ENCODE results near the gene FRMPD3. TPM values are rescaled to one million over a fixed set of nuclear protein-coding genes. Genes with fewer than 3 reads are reported as not detected.

Gene FRMPD3
- total RNA-seq, 4 donors from 2014 or later, result 0.06 to 0.19 TPM; not detected in 2

DNA sequence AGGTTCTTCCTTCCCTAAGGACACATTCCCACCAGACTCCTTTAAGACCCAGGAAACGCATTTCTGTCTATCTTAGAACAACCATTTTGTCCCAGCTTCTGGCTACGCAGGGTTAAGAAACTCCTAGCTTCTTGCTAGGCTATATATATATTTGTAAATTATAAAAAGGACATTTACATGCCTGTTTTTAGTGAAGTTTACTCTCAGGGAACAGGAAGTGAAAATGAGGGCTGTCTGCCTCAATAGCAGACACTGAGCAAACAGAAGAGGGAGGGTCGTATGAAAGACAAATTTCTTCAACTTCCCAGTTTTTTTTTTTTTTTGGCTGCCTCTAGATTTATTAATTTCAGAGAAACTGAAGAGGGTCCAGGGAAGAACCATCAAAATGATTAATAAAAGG, 9.3 kb upstream of the FRMPD3 start:
- Histone ChIP-seq H3K9me3 (no peaks in the 10 kb centered on the region), H3K27me3 (peaks cover 0 to 2% (median 0%) of the 10 kb centered on the region in 4 donors), H3K27ac (replicated peaks in 1 of 4) (no peak overlapping the region), H3K4me3 (no peak overlapping the region), H3K36me3 (no peaks in the 10 kb centered on the region), H3K4me1 (no peaks in the 10 kb centered on the region)
- no peak for DNase-seq (ENCODE audit: extremely low spot score)
- WGBS, result 58% methylated on average over 3 of the region's 3 CpGs
- intact Hi-C loops (cut with DNase I), result no loop called here
- TF ChIP-seq, protein P1, sequence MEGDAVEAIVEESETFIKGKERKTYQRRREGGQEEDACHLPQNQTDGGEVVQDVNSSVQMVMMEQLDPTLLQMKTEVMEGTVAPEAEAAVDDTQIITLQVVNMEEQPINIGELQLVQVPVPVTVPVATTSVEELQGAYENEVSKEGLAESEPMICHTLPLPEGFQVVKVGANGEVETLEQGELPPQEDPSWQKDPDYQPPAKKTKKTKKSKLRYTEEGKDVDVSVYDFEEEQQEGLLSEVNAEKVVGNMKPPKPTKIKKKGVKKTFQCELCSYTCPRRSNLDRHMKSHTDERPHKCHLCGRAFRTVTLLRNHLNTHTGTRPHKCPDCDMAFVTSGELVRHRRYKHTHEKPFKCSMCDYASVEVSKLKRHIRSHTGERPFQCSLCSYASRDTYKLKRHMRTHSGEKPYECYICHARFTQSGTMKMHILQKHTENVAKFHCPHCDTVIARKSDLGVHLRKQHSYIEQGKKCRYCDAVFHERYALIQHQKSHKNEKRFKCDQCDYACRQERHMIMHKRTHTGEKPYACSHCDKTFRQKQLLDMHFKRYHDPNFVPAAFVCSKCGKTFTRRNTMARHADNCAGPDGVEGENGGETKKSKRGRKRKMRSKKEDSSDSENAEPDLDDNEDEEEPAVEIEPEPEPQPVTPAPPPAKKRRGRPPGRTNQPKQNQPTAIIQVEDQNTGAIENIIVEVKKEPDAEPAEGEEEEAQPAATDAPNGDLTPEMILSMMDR (IDR thresholded peaks at IDR 0.05), result no peak
- no peak for TF ChIP-seq POLR2AphosphoS5 (IDR thresholded peaks at IDR 0.05)
- no peak for TF ChIP-seq POLR2A (IDR thresholded peaks at IDR 0.05; ENCODE audit: low read depth)
- no peak for TF ChIP-seq EP300 (IDR thresholded peaks at IDR 0.05)

DNA sequence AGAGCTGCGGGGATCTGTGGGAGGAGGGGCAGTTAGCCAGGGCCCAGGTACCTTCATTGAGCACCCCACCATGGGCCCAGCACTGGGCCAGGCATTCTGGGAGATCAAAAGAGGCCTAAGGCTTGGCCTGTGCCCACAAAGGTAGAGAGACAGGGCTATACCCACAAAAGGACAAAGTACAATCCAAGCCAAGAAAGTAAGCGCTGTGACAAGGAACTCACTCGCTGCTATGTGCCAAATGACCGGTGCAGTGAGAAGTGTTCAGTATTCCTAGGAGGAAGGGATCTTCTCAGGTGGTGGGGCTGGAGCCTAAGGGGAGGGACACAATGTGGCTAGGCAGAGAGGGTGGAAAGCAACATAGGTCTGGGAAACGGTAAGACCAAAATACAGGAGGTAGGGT, 8.8 kb upstream of the FRMPD3 start:
- no peak for DNase-seq (ENCODE audit: extremely low spot score)
- Histone ChIP-seq H3K36me3 (no peaks in the 10 kb centered on the region), H3K9me3 (no peaks in the 10 kb centered on the region), H3K27ac (replicated peaks in 1 of 4) (no peak overlapping the region), H3K4me1 (no peaks in the 10 kb centered on the region), H3K27me3 (peaks cover 0 to 7% (median 0%) of the 10 kb centered on the region in 4 donors), H3K4me3 (no peak overlapping the region)
- TF ChIP-seq POLR2AphosphoS5 (IDR thresholded peaks at IDR 0.05), result no peak
- TF ChIP-seq EP300 (IDR thresholded peaks at IDR 0.05), result no peak
- TF ChIP-seq, protein P1 (IDR thresholded peaks at IDR 0.05), result no peak
- TF ChIP-seq POLR2A (IDR thresholded peaks at IDR 0.05; ENCODE audit: low read depth), result no peak
- 73% methylated on average over 5 of the region's 5 CpGs for WGBS
- intact Hi-C loops (cut with DNase I), result no loop called here

GRCh38 chrX:107442914-107443527, 6.4 kb upstream of the FRMPD3 start:
- intact Hi-C loops (cut with DNase I), result no loop called here
- Histone ChIP-seq H3K36me3 (no peaks in the 10 kb centered on the region), H3K27ac (replicated peaks in 1 of 4) (no peak overlapping the region), H3K4me1 (no peaks in the 10 kb centered on the region), H3K4me3 (no peak overlapping the region), H3K27me3 (peaks cover 0 to 7% (median 0%) of the 10 kb centered on the region in 4 donors), H3K9me3 (no peaks in the 10 kb centered on the region)
- no peak for TF ChIP-seq POLR2A (IDR thresholded peaks at IDR 0.05; ENCODE audit: low read depth)
- TF ChIP-seq POLR2AphosphoS5 (IDR thresholded peaks at IDR 0.05), result no peak
- TF ChIP-seq EP300 (IDR thresholded peaks at IDR 0.05), result no peak
- TF ChIP-seq, protein P1 (IDR thresholded peaks at IDR 0.05), result no peak
- no peak for DNase-seq (ENCODE audit: extremely low spot score)
- 53% methylated on average over 3 of the region's 3 CpGs for WGBS

GRCh38 chrX:107445146-107445545, 4.3 kb upstream of the FRMPD3 start:
- TF ChIP-seq POLR2A (IDR thresholded peaks at IDR 0.05; ENCODE audit: low read depth), result no peak
- TF ChIP-seq, protein P1 (IDR thresholded peaks at IDR 0.05), result no peak
- H3K27ac ChIP-seq (replicated peaks in 1 of 4), result no peak overlapping the region
- peaks cover 2 to 17% (median 11%) of the 10 kb centered on the region in 4 donors for H3K4me1 ChIP-seq
- 65% methylated on average over 3 of the region's 3 CpGs for WGBS
- intact Hi-C loops (cut with DNase I), result no loop called here
- H3K36me3 ChIP-seq, result no peaks in the 10 kb centered on the region
- no peak overlapping the region for H3K4me3 ChIP-seq
- H3K9me3 ChIP-seq, result no peaks in the 10 kb centered on the region
- peaks cover 0 to 15% (median 3%) of the 10 kb centered on the region in 4 donors for H3K27me3 ChIP-seq
- DNase-seq (ENCODE audit: extremely low spot score), result no peak

GRCh38 chrX:107445631-107446030, 3.8 kb upstream of the FRMPD3 start:
- 67% methylated on average over 1 of the region's 1 CpG for WGBS
- no peak overlapping the region for H3K27ac ChIP-seq (replicated peaks in 1 of 4)
- H3K4me3 ChIP-seq, result no peak overlapping the region
- no peaks in the 10 kb centered on the region for H3K9me3 ChIP-seq
- H3K36me3 ChIP-seq, result no peaks in the 10 kb centered on the region
- peaks cover 0 to 20% (median 3%) of the 10 kb centered on the region in 4 donors for H3K27me3 ChIP-seq
- no peak for DNase-seq (ENCODE audit: extremely low spot score)
- intact Hi-C loops (cut with DNase I), result no loop called here
- TF ChIP-seq EP300 (IDR thresholded peaks at IDR 0.05) (no peak), POLR2AphosphoS5 (IDR thresholded peaks at IDR 0.05) (no peak), POLR2A (IDR thresholded peaks at IDR 0.05; ENCODE audit: low read depth) (no peak)
- TF ChIP-seq, protein P1 (IDR thresholded peaks at IDR 0.05), result no peak
- H3K4me1 ChIP-seq, result peaks cover 2 to 21% (median 13%) of the 10 kb centered on the region in 4 donors

Measured in esophagus muscularis mucosa (tissue), 4 donors.